ENCODE data around the gene B9D2. TPM values are rescaled to one million over a fixed set of nuclear protein-coding genes. Genes with fewer than 3 reads are reported as not detected.
A peak's percentile ranks its signal among the peaks of the same experiment; 100 is the strongest.

Gene B9D2
- total RNA-seq, 1 experiment from 2014 or later = 4.4 TPM

- DNase-seq = no peak
- Histone ChIP-seq H3K27ac (ENCODE audit: low read length) (peak overlapping the region; percentile 97), H3K9me2 (replicated peaks; ENCODE audit: low read length) (no peaks in the 10 kb centered on the region), H4K20me1 (ENCODE audit: low read length) (no peaks in the 10 kb centered on the region), H3K79me2 (ENCODE audit: low read length) (peaks cover 6% of the 10 kb centered on the region), H3K9ac (ENCODE audit: low read length) (peak overlapping the region; percentile 57), H3K4me2 (ENCODE audit: low read length) (peak overlapping the region; percentile 64), H3K4me1 (ENCODE audit: insufficient read depth, low read length) (peaks cover 69% of the 10 kb centered on the region), H3F3A (ENCODE audit: low read length, unreplicated experiment) (peaks cover 7% of the 10 kb centered on the region), H2AFZ (ENCODE audit: low read length) (peak overlapping the region; percentile 40), H3K4me3 (ENCODE audit: low read length) (peak overlapping the region; percentile 16; the same call in 1 of the 2 replicates), H3K36me3 (ENCODE audit: low read depth, low read length) (no peaks in the 10 kb centered on the region), H3K9me3 (ENCODE audit: low read length) (no peaks in the 10 kb centered on the region), H3K27me3 (ENCODE audit: low read length) (no peaks in the 10 kb centered on the region)
- TF ChIP-seq EZH2 (IDR thresholded peaks at IDR 0.05; ENCODE audit: low read length, unreplicated experiment) (no peak), EZH2phosphoT487 (IDR thresholded peaks at IDR 0.05; ENCODE audit: borderline replicate concordance, low read length) (no peak), CTCF (conservative IDR thresholded peaks at IDR 0.05; ENCODE audit: low read depth, low read length) (no peak)
- intact Hi-C loops (cut with micrococcal nuclease) = loop anchor here (2.0 kb wide), 1 partner anchor 24 kb away; no protein-coding TSS in a partner anchor
- BruUV-seq (replicated peaks) = TSS peak; percentile 30
- ATAC-seq = no peak
- ChIA-PET POLR2A (ENCODE audit: unreplicated experiment) (no interaction called here), CTCF (no interaction called here)
Measured at GRCh38 chr19:41327076-41327575, 36.8 kb downstream of the B9D2 start.

- H3K4me2 ChIP-seq (ENCODE audit: low read length) = peak overlapping the region; percentile 64
- H3K9ac ChIP-seq (ENCODE audit: low read length) = peak overlapping the region; percentile 70
- TF ChIP-seq EZH2phosphoT487 (IDR thresholded peaks at IDR 0.05; ENCODE audit: borderline replicate concordance, low read length) = no peak
- TF ChIP-seq CTCF (conservative IDR thresholded peaks at IDR 0.05; ENCODE audit: low read depth, low read length) = no peak
- TF ChIP-seq EZH2 (IDR thresholded peaks at IDR 0.05; ENCODE audit: low read length, unreplicated experiment) = no peak
- ChIA-PET POLR2A (ENCODE audit: unreplicated experiment) (no interaction called here), CTCF (no interaction called here)
- H3K4me3 ChIP-seq (ENCODE audit: low read length) = peak overlapping the region; percentile 34; the same call in 1 of the 2 replicates
- intact Hi-C loops (cut with micrococcal nuclease) = loop anchor here (2.0 kb wide), 1 partner anchor 25 kb away; no protein-coding TSS in a partner anchor
- 0 out of 2 replicates have a peak overlapping the region, but pooled peaks have one; percentile 9 for H2AFZ ChIP-seq (ENCODE audit: low read length)
- H3K27me3 ChIP-seq (ENCODE audit: low read length) = no peaks in the 10 kb centered on the region
- ATAC-seq (peak; percentile 1; the same call in 1 of the 2 replicates), DNase-seq (peak; percentile 42)
- H3F3A ChIP-seq (ENCODE audit: low read length, unreplicated experiment) = peaks cover 7% of the 10 kb centered on the region
- no peaks in the 10 kb centered on the region for H4K20me1 ChIP-seq (ENCODE audit: low read length)
- H3K36me3 ChIP-seq (ENCODE audit: low read depth, low read length) = no peaks in the 10 kb centered on the region
- no peaks in the 10 kb centered on the region for H3K9me3 ChIP-seq (ENCODE audit: low read length)
- peaks cover 73% of the 10 kb centered on the region for H3K4me1 ChIP-seq (ENCODE audit: insufficient read depth, low read length)
- BruUV-seq (replicated peaks) = no TSS peak
- peaks cover 6% of the 10 kb centered on the region for H3K79me2 ChIP-seq (ENCODE audit: low read length)
- no peaks in the 10 kb centered on the region for H3K9me2 ChIP-seq (replicated peaks; ENCODE audit: low read length)
- peak overlapping the region; percentile 97 for H3K27ac ChIP-seq (ENCODE audit: low read length)
Measured at GRCh38 chr19:41325947-41326706, 37.8 kb downstream of the B9D2 start.

GRCh38 chr19:41325640-41325946 is 38.4 kb downstream of the B9D2 start:
- Histone ChIP-seq H3K4me1 (ENCODE audit: insufficient read depth, low read length) (peaks cover 73% of the 10 kb centered on the region), H3K4me3 (ENCODE audit: low read length) (peak overlapping the region; percentile 34; the same call in 1 of the 2 replicates), H3K9ac (ENCODE audit: low read length) (peak overlapping the region; percentile 70), H3K79me2 (ENCODE audit: low read length) (peaks cover 6% of the 10 kb centered on the region), H2AFZ (ENCODE audit: low read length) (no peak overlapping the region), H3K27me3 (ENCODE audit: low read length) (no peaks in the 10 kb centered on the region), H3K36me3 (ENCODE audit: low read depth, low read length) (no peaks in the 10 kb centered on the region), H4K20me1 (ENCODE audit: low read length) (no peaks in the 10 kb centered on the region), H3K9me3 (ENCODE audit: low read length) (no peaks in the 10 kb centered on the region), H3K9me2 (replicated peaks; ENCODE audit: low read length) (no peaks in the 10 kb centered on the region), H3K4me2 (ENCODE audit: low read length) (peak overlapping the region; percentile 64), H3F3A (ENCODE audit: low read length, unreplicated experiment) (peaks cover 7% of the 10 kb centered on the region), H3K27ac (ENCODE audit: low read length) (peak overlapping the region; percentile 97)
- POLR2A ChIA-PET (ENCODE audit: unreplicated experiment) = interaction anchor here (0.6 to 0.7 kb wide), 2 partner anchors 335 to 891 kb away, joined by 9 to 17 read pairs; partner anchors contain the start of gene CYP2B6
- intact Hi-C loops (cut with micrococcal nuclease) = no loop called here
- CTCF ChIA-PET = interaction anchor here (0.6 kb wide), 2 partner anchors 30 to 73 kb away, joined by 7 to 14 read pairs; no protein-coding TSS in a partner anchor
- DNase-seq = no peak
- no peak for ATAC-seq
- TF ChIP-seq CTCF (conservative IDR thresholded peaks at IDR 0.05; ENCODE audit: low read depth, low read length) = no peak
- BruUV-seq (replicated peaks) = no TSS peak

All from PC-3 (cell line).